Ascending aorta (tissue), 2 donors: Measurements from ENCODE around the gene MPRIP. TPM values are rescaled to one million over a fixed set of nuclear protein-coding genes. Genes with fewer than 3 reads are reported as not detected.

Source experiments
- DNase-seq, 2 donors: peaks; one replicate each; pipeline ENCODE4 v3.0.0-alpha.2; 2019; ENCODE audit warnings: low spot score in 2 of 2
- H3K27ac ChIP-seq, 2 donors: fragments of 200-600 bp; sonication (generic); one replicate each; pipeline ENCODE4 v1.5.1; 2016 to 2017; ENCODE audit warnings: mild to moderate bottlenecking in 1 of 2
- H3K27me3 ChIP-seq: fragments of 200-600 bp; sonication (generic); one replicate; pipeline ENCODE4 v1.5.1; 2017
- H3K36me3 ChIP-seq, 2 donors: fragments of 200-600 bp; sonication (generic); one replicate each; pipeline ENCODE4 v1.5.1; 2016
- H3K4me1 ChIP-seq, 2 donors: fragments of 200-600 bp; sonication (generic); one replicate each; pipeline ENCODE4 v1.5.1; 2016 to 2017; ENCODE audit warnings: mild to moderate bottlenecking in 1 of 2
- H3K4me3 ChIP-seq, 2 donors: fragments of 200-600 bp; sonication (generic); one replicate each; pipeline ENCODE4 v1.5.1; 2016 to 2017; ENCODE audit warnings: mild to moderate bottlenecking in 1 of 2
- H3K9me3 ChIP-seq, 2 donors: fragments of 200-600 bp; sonication (generic); one replicate each; pipeline ENCODE4 v1.5.1; 2016
- CTCF ChIP-seq, 3 experiments: fragments of 200-600 bp in 2 of 3; fragments of 450-650 bp in 1 of 3; sonication (generic) in 2 of 3; IDR thresholded peaks; one replicate each; pipeline ENCODE4 v1.5.1; 2016 to 2019; ENCODE audit warnings: antibody characterized with exemption in 3 of 3, mild to moderate bottlenecking in 1 of 3, moderate library complexity in 1 of 3
- intact Hi-C: fragments of 100-400 bp; cut with DNase I; formaldehyde crosslinking; loops from one replicate; pipeline ENCODE4 v1.15.1; 2023
- total RNA-seq: library from RNA; depleted of rRNA; stranded (reverse); fragments of >200 nt; gene quantifications from one replicate; pipeline ENCODE4 v1.1.0, GENCODE V29; 2016

MPRIP gene
- total RNA-seq, 1 donor from 2014 or later, result 246 TPM

GRCh38 chr17:17153709-17154108, 111.5 kb downstream of the MPRIP start:
- Histone ChIP-seq H3K36me3 (peaks cover 55 to 75% of the 10 kb centered on the region in 2 donors), H3K27me3 (no peaks in the 10 kb centered on the region), H3K4me1 (peaks cover 15% of the 10 kb centered on the region in 2 donors), H3K9me3 (no peaks in the 10 kb centered on the region), H3K27ac (no peak overlapping the region), H3K4me3 (no peak overlapping the region)
- no peak for TF ChIP-seq CTCF (IDR thresholded peaks at IDR 0.05)
- no peak for DNase-seq
- intact Hi-C loops, result loop anchor here (2.0 kb wide), 3 partner anchors 53 to 153 kb away; partner anchors contain the start of genes FLCN and PLD6

- no peaks in the 10 kb centered on the region for H3K27me3 ChIP-seq
- TF ChIP-seq CTCF (IDR thresholded peaks at IDR 0.05), result no peak
- intact Hi-C loops, result no loop called here
- H3K27ac ChIP-seq, result no peak overlapping the region
- H3K36me3 ChIP-seq, result peaks cover 63 to 84% of the 10 kb centered on the region in 2 donors
- H3K4me3 ChIP-seq, result no peak overlapping the region
- DNase-seq, result no peak
- H3K4me1 ChIP-seq, result peaks cover 15% of the 10 kb centered on the region in 2 donors
- H3K9me3 ChIP-seq, result no peaks in the 10 kb centered on the region
Observed at GRCh38 chr17:17154556-17154955, 112.3 kb downstream of the MPRIP start.

- TF ChIP-seq CTCF (IDR thresholded peaks at IDR 0.05), result no peak
- no peaks in the 10 kb centered on the region for H3K27me3 ChIP-seq
- peaks cover 68 to 84% of the 10 kb centered on the region in 2 donors for H3K36me3 ChIP-seq
- no peak overlapping the region for H3K27ac ChIP-seq
- intact Hi-C loops, result no loop called here
- H3K4me1 ChIP-seq, result peaks cover 15% of the 10 kb centered on the region in 2 donors
- no peak for DNase-seq
- H3K4me3 ChIP-seq, result no peak overlapping the region
- no peaks in the 10 kb centered on the region for H3K9me3 ChIP-seq
Observed at GRCh38 chr17:17154981-17155380, 112.7 kb downstream of the MPRIP start.

- Histone ChIP-seq H3K4me1 (peaks cover 15% of the 10 kb centered on the region in 2 donors), H3K27me3 (no peaks in the 10 kb centered on the region), H3K27ac (no peak overlapping the region), H3K4me3 (no peak overlapping the region), H3K36me3 (peaks cover 68 to 84% of the 10 kb centered on the region in 2 donors), H3K9me3 (no peaks in the 10 kb centered on the region)
- intact Hi-C loops, result no loop called here
- no peak for DNase-seq
- no peak for TF ChIP-seq CTCF (IDR thresholded peaks at IDR 0.05)
Observed at GRCh38 chr17:17155568-17155967, 113.3 kb downstream of the MPRIP start.

GRCh38 chr17:17156107-17156506, 113.8 kb downstream of the MPRIP start:
- H3K27me3 ChIP-seq, result no peaks in the 10 kb centered on the region
- no peak for TF ChIP-seq CTCF (IDR thresholded peaks at IDR 0.05)
- H3K4me1 ChIP-seq, result peaks cover 13 to 15% of the 10 kb centered on the region in 2 donors
- intact Hi-C loops, result no loop called here
- DNase-seq, result no peak
- H3K27ac ChIP-seq, result no peak overlapping the region
- no peak overlapping the region for H3K4me3 ChIP-seq
- H3K9me3 ChIP-seq, result no peaks in the 10 kb centered on the region
- peaks cover 70 to 87% of the 10 kb centered on the region in 2 donors for H3K36me3 ChIP-seq

GRCh38 chr17:17156511-17156910, 114.3 kb downstream of the MPRIP start:
- intact Hi-C loops, result no loop called here

More at GRCh38 chr17:17156511-17156910, 114.3 kb downstream of the MPRIP start:
- TF ChIP-seq CTCF (IDR thresholded peaks at IDR 0.05), result no peak
- H3K4me1 ChIP-seq, result peaks cover 9 to 11% of the 10 kb centered on the region in 2 donors
- H3K27me3 ChIP-seq, result no peaks in the 10 kb centered on the region
- DNase-seq, result no peak
- H3K27ac ChIP-seq, result peak overlapping the region in 1 of 2 donors; percentile 31
- H3K36me3 ChIP-seq, result peaks cover 74 to 91% of the 10 kb centered on the region in 2 donors
- H3K4me3 ChIP-seq, result no peak overlapping the region
- no peaks in the 10 kb centered on the region for H3K9me3 ChIP-seq
